Keratinocyte (primary cell): ENCODE results near the gene ANAPC2. TPM values are rescaled to one million over a fixed set of nuclear protein-coding genes. Genes with fewer than 3 reads are reported as not detected.

Source experiments
- DNase-seq: peaks from one replicate; pipeline ENCODE4 v3.0.0-alpha.2; 2011; ENCODE audit warnings: low read depth, missing footprints, low spot score
- FAIRE-seq: peaks from 2 replicates; lab custom pipeline; 2011; peaks lifted over from hg19 to GRCh38; lab: Jason Lieb, UNC
- H2AFZ ChIP-seq: 2 replicates; pipeline ENCODE4 v1.6.0; 2012; ENCODE audit warnings: low read length, control low read depth, inconsistent platforms; ENCODE audit not compliant: control insufficient read depth
- H3K27ac ChIP-seq: 2 replicates; pipeline ENCODE4 v1.5.1; 2011; ENCODE audit warnings: low read length; ENCODE audit not compliant: control insufficient read depth, insufficient read depth
- H3K27me3 ChIP-seq: 3 replicates; pipeline ENCODE4 v1.6.0; 2011; ENCODE audit warnings: low read length; ENCODE audit not compliant: control insufficient read depth, insufficient read depth; ENCODE audit errors: extremely low read depth
- H3K36me3 ChIP-seq, 2 experiments: 2 replicates in 1 of 2; 3 replicates in 1 of 2; pipeline ENCODE4 v1.5.1; 2011; ENCODE audit warnings: low read length in 2 of 2, mild to moderate bottlenecking in 1 of 2; ENCODE audit not compliant: control insufficient read depth in 2 of 2, insufficient read depth in 2 of 2; ENCODE audit errors: extremely low read depth in 1 of 2
- H3K4me1 ChIP-seq: 3 replicates; pipeline ENCODE4 v1.5.1; 2011; ENCODE audit warnings: low read length; ENCODE audit not compliant: control insufficient read depth, insufficient read depth; ENCODE audit errors: extremely low read depth
- H3K4me2 ChIP-seq: 3 replicates; pipeline ENCODE4 v1.6.0; 2011; ENCODE audit warnings: low read depth, low read length; ENCODE audit not compliant: control insufficient read depth, insufficient read depth; ENCODE audit errors: extremely low read depth
- H3K4me3 ChIP-seq, 3 experiments: fragments of 200-600 bp in 1 of 3; sonication (generic) in 1 of 3; 2 replicates in 2 of 3; 3 replicates in 1 of 3; pipeline ENCODE4 v1.5.1; 2011 to 2016; ENCODE audit warnings: low read length in 3 of 3, mild to moderate bottlenecking in 3 of 3, control low read depth in 2 of 3, inconsistent platforms in 1 of 3, low read depth in 1 of 3, mixed read lengths in 1 of 3, mixed run types in 1 of 3, moderate library complexity in 1 of 3; ENCODE audit not compliant: control insufficient read depth in 2 of 3, insufficient read depth in 2 of 3; ENCODE audit errors: extremely low read depth in 1 of 3
- H3K79me2 ChIP-seq: 2 replicates; pipeline ENCODE4 v1.6.0; 2012; ENCODE audit warnings: low read length; ENCODE audit not compliant: control insufficient read depth, insufficient read depth
- H3K9ac ChIP-seq: 3 replicates; pipeline ENCODE4 v1.6.0; 2011; ENCODE audit warnings: low read length; ENCODE audit not compliant: control insufficient read depth, insufficient read depth; ENCODE audit errors: extremely low read depth
- H3K9me1 ChIP-seq: 3 replicates; pipeline ENCODE4 v1.6.0; 2011; ENCODE audit warnings: low read length; ENCODE audit not compliant: control insufficient read depth, insufficient read depth; ENCODE audit errors: extremely low read depth
- H3K9me3 ChIP-seq: 2 replicates; pipeline ENCODE4 v1.5.1; 2012; ENCODE audit warnings: low read depth, low read length; ENCODE audit not compliant: control insufficient read depth
- H4K20me1 ChIP-seq: 3 replicates; pipeline ENCODE4 v1.6.0; 2011; ENCODE audit warnings: low read length; ENCODE audit not compliant: control insufficient read depth, insufficient read depth; ENCODE audit errors: extremely low read depth
- EZH2 ChIP-seq: IDR thresholded peaks from one replicate; pipeline ENCODE4 v1.6.1; 2012; ENCODE audit warnings: inconsistent platforms, mild to moderate bottlenecking, low read length, moderate library complexity
- dilution Hi-C: fragments of 300-500 bp; cut with MboI; formaldehyde crosslinking; loops from one replicate; pipeline ENCODE4 v1.7.0; 2020; ENCODE audit warnings: low sequenced_read_pairs; ENCODE audit not compliant: extremely low pct_ligation_motif_present
- polyA plus RNA-seq, 5 experiments: library from polyadenylated mRNA; depleted of rRNA in 3 of 5; stranded (reverse) in 3 of 5; stranded (forward) in 1 of 5; unstranded in 1 of 5; fragments of >200 nt; gene quantifications; 1 replicate in 1 of 5; 2 replicates in 3 of 5; 3 replicates in 1 of 5; pipeline versions ENCODE4 v1.2.1 to v1.2.3, GENCODE V29; 2011 to 2012; ENCODE audit warnings: missing spikeins in 2 of 5, low read depth in 1 of 5, low replicate concordance in 1 of 5
- TF ChIP-seq, protein P1 (sequence below), 3 experiments: IDR thresholded peaks in 1 of 3; conservative IDR thresholded peaks in 1 of 3; optimal IDR thresholded peaks in 1 of 3; 2 replicates in 2 of 3; 3 replicates in 1 of 3; pipeline versions ENCODE3 to v1.5.1; 2011; ENCODE audit warnings: low read length in 3 of 3, mild to moderate bottlenecking in 3 of 3, moderate library complexity in 2 of 3, control low read depth in 1 of 3, inconsistent platforms in 1 of 3; ENCODE audit not compliant: insufficient read depth in 2 of 3; ENCODE audit errors: extremely low read depth in 1 of 3

The ANAPC2 gene
- polyA plus RNA-seq, 1 donor (not counting 4 experiments of a cell fraction or from before 2014, with no cell fraction given), result 11.9 TPM

DNA sequence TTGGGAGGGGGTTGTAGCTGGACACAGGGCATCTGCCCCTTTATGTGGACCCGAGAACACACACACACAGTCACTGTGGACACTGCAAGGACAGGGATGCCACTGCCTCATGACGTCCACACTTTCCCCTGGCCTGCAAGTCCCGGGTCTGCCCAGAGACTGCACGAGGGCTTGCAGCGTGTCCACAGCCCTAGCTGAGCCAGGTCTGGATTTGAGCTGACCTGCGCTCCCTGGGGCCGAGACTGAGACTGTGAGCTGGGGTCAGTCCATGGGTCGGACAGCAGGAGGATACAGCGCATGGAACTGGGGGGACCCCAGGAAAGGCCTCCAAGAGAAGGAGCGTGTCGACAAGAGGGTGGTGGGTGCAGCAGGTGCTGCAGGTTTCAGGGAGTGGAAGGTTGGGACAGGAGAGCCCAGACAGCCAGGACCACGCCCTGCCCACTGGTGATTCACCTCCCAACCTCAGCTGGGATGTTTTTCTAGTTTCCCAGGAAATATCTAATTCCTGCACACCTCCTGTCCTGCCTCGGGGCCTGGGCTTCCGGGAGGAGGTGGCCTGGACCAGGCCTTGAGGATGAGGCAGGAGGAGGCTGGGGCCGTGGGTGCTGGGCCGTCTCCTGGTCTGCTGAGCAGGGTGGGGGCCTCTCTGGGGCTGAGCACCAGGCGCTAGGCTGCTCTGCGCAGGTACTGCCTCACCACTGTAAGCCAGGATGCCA is 38.1 kb upstream of the ANAPC2 start:
- H3K9ac ChIP-seq, result peak overlapping the region; percentile 41
- TF ChIP-seq, protein P1, sequence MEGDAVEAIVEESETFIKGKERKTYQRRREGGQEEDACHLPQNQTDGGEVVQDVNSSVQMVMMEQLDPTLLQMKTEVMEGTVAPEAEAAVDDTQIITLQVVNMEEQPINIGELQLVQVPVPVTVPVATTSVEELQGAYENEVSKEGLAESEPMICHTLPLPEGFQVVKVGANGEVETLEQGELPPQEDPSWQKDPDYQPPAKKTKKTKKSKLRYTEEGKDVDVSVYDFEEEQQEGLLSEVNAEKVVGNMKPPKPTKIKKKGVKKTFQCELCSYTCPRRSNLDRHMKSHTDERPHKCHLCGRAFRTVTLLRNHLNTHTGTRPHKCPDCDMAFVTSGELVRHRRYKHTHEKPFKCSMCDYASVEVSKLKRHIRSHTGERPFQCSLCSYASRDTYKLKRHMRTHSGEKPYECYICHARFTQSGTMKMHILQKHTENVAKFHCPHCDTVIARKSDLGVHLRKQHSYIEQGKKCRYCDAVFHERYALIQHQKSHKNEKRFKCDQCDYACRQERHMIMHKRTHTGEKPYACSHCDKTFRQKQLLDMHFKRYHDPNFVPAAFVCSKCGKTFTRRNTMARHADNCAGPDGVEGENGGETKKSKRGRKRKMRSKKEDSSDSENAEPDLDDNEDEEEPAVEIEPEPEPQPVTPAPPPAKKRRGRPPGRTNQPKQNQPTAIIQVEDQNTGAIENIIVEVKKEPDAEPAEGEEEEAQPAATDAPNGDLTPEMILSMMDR (optimal IDR thresholded peaks at IDR 0.05 in 1 of 3, IDR thresholded peaks at IDR 0.05 in 1 of 3, conservative IDR thresholded peaks at IDR 0.05 in 1 of 3; ENCODE audit: extremely low read depth in 1 of 3, insufficient read depth in 2 of 3, low read length in 3 of 3), result no peak
- TF ChIP-seq EZH2, result no peak
- peak overlapping the region; percentile 80 for H2AFZ ChIP-seq
- H3K79me2 ChIP-seq, result no peaks in the 10 kb centered on the region
- peak overlapping the region; percentile 69 for H3K4me2 ChIP-seq
- no peak overlapping the region for H3K4me3 ChIP-seq
- peak; percentile 61 for FAIRE-seq
- H3K9me3 ChIP-seq, result no peaks in the 10 kb centered on the region
- DNase-seq, result no peak
- H3K27ac ChIP-seq, result peak overlapping the region; percentile 25
- peaks cover 3% of the 10 kb centered on the region for H3K27me3 ChIP-seq
- H3K36me3 ChIP-seq, result no peaks in the 10 kb centered on the region
- peaks cover 40% of the 10 kb centered on the region for H3K4me1 ChIP-seq
- dilution Hi-C loops, result no loop called here
- no peaks in the 10 kb centered on the region for H4K20me1 ChIP-seq
- no peaks in the 10 kb centered on the region for H3K9me1 ChIP-seq

DNA sequence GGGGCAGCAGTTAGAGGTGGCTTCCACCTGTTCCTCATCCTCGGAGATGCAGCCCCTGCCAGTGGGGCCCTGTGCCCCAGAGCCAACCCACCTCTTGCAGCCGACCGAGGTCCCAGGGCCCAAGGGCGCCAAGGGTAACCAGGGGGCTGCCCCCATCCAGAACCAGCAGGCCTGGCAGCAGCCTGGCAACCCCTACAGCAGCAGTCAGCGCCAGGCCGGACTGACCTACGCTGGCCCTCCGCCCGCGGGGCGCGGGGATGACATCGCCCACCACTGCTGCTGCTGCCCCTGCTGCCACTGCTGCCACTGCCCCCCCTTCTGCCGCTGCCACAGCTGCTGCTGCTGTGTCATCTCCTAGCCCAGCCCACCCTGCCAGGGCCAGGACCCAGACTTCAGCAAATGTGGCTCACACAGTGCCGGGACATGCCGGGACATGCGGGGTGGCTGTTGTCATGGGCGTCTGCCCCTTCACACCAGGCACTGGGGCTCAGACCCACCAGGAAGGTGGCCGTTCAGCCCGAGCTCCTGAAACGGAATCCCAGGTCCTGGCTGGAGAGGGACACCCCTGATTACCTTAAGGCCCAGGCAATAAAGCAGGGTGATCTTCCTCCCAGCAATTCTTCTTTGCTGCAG is 37.5 kb upstream of the ANAPC2 start:
- no peaks in the 10 kb centered on the region for H3K79me2 ChIP-seq
- no peaks in the 10 kb centered on the region for H3K36me3 ChIP-seq
- H3K9me3 ChIP-seq, result no peaks in the 10 kb centered on the region
- H3K27ac ChIP-seq, result peak overlapping the region; percentile 25
- peaks cover 3% of the 10 kb centered on the region for H3K27me3 ChIP-seq
- H2AFZ ChIP-seq, result no peak overlapping the region
- no peaks in the 10 kb centered on the region for H3K9me1 ChIP-seq
- peaks cover 40% of the 10 kb centered on the region for H3K4me1 ChIP-seq
- H3K4me3 ChIP-seq, result no peak overlapping the region
- no peak for FAIRE-seq
- H3K4me2 ChIP-seq, result peak overlapping the region; percentile 69
- no peak for DNase-seq
- no peaks in the 10 kb centered on the region for H4K20me1 ChIP-seq
- TF ChIP-seq EZH2, result no peak
- TF ChIP-seq, protein P1 (optimal IDR thresholded peaks at IDR 0.05 in 1 of 3, IDR thresholded peaks at IDR 0.05 in 1 of 3, conservative IDR thresholded peaks at IDR 0.05 in 1 of 3; ENCODE audit: extremely low read depth in 1 of 3, insufficient read depth in 2 of 3, low read length in 3 of 3), result no peak
- H3K9ac ChIP-seq, result no peak overlapping the region
- dilution Hi-C loops, result no loop called here
